ENCODE results near the gene ACSM3.

DNA sequence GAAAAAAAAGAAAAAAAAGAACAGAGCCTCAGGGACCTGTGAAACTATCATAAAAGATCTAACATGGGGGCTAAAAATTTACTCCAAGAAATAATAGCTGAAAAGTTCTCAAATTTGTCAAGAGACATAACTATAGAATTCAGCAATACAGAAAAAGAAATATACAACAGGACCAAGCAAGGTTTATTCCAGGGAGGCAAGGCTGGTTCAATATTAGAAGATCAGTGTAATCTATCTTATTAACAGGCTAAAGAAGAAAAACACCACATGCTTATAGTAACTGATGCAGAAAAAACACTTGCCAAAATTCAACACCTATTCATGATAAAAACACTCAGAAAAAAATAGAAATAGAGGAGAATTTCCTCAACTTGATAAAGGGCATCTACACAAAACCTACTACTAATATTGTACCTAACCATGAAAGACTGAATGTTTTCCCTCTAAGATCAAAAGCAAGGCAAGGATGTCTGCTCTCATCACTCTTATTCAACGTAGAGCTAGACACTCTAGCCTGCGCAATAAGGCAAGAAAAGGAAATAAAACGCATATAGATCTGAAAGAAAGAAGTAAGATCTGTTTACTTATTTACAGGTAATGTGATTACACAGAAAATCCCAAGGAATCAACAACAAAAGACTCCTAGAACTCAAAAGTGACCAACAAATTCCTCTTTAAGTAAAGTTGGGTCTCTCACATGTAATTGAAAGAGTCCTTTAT, 1.2 kb upstream of the ACSM3 start:
- TF ChIP-seq POLR2A (IDR thresholded peaks at IDR 0.05; ENCODE audit: low read depth, low read length) (no peak), CEBPB (IDR thresholded peaks at IDR 0.05; ENCODE audit: borderline replicate concordance in 1 of 2, low read depth in 2 of 2, low read length in 2 of 2) (no peak), BRCA1 (IDR thresholded peaks at IDR 0.05; ENCODE audit: low read depth, low read length) (no peak), CTCF (IDR thresholded peaks at IDR 0.05 in 2 of 3, conservative IDR thresholded peaks at IDR 0.05 in 1 of 3; ENCODE audit: control insufficient read depth in 2 of 3, extremely low read depth in 1 of 3, insufficient read depth in 1 of 3, low read depth in 3 of 3, low read length in 3 of 3) (no peak), ZNF207 (IDR thresholded peaks at IDR 0.05; ENCODE audit: borderline replicate concordance) (no peak), MEF2A (IDR thresholded peaks at IDR 0.05; ENCODE audit: insufficient read depth, low read depth, low read length) (no peak), POLR2AphosphoS5 (IDR thresholded peaks at IDR 0.05; ENCODE audit: low read length) (no peak), SUZ12 (IDR thresholded peaks at IDR 0.05; ENCODE audit: unreplicated experiment) (no peak)
- TF ChIP-seq, protein P1, sequence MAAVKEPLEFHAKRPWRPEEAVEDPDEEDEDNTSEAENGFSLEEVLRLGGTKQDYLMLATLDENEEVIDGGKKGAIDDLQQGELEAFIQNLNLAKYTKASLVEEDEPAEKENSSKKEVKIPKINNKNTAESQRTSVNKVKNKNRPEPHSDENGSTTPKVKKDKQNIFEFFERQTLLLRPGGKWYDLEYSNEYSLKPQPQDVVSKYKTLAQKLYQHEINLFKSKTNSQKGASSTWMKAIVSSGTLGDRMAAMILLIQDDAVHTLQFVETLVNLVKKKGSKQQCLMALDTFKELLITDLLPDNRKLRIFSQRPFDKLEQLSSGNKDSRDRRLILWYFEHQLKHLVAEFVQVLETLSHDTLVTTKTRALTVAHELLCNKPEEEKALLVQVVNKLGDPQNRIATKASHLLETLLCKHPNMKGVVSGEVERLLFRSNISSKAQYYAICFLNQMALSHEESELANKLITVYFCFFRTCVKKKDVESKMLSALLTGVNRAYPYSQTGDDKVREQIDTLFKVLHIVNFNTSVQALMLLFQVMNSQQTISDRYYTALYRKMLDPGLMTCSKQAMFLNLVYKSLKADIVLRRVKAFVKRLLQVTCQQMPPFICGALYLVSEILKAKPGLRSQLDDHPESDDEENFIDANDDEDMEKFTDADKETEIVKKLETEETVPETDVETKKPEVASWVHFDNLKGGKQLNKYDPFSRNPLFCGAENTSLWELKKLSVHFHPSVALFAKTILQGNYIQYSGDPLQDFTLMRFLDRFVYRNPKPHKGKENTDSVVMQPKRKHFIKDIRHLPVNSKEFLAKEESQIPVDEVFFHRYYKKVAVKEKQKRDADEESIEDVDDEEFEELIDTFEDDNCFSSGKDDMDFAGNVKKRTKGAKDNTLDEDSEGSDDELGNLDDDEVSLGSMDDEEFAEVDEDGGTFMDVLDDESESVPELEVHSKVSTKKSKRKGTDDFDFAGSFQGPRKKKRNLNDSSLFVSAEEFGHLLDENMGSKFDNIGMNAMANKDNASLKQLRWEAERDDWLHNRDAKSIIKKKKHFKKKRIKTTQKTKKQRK (IDR thresholded peaks at IDR 0.05; ENCODE audit: low read depth, low read length): no peak
